ENCODE data around the gene CGB7.

The CGB7 gene

GRCh38 chr19:49014870-49015255 is 42.7 kb downstream of the CGB7 start:
- DNase-seq: no peak

GRCh38 chr19:49014123-49014869 is 43.3 kb downstream of the CGB7 start:
- DNase-seq: no peak

GRCh38 chr19:49011194-49011593 is 46.4 kb downstream of the CGB7 start:
- DNase-seq: no peak

- DNase-seq: no peak
These were observed 47.1 kb downstream of the CGB7 start for GRCh38 chr19:49010453-49010852.

GRCh38 chr19:49009828-49010227 is 47.7 kb downstream of the CGB7 start:
- DNase-seq: no peak

GRCh38 chr19:49006905-49007304 is 50.6 kb downstream of the CGB7 start:
- DNase-seq: no peak

- no peak for DNase-seq
These were observed 52.5 kb downstream of the CGB7 start for GRCh38 chr19:49004964-49005614.

Measured in NCI-H1930 (cell line).